HCT116 (cell line): ENCODE data around the gene SDK1. TPM values are rescaled to one million over a fixed set of nuclear protein-coding genes. Genes with fewer than 3 reads are reported as not detected.

Experiments
- ATAC-seq: fragments of 200-7000 bp; cut with Tn5 transposase; 2 replicates; pipeline ENCODE4 v1.9.1; 2020; ENCODE audit warnings: mild to moderate bottlenecking, moderate library complexity
- BruUV-seq: library from RNA; stranded (reverse); fragments of 400-500 nt; replicated peaks from 2 replicates; lab custom pipeline; 2021; lab: Mats Ljungman, UMichigan
- CTCF ChIA-PET: fragments of 300-600 bp; sonication (Branson Sonifier 250); formaldehyde crosslinking; loops from one replicate; lab custom pipeline; 2021; ENCODE audit warnings: antibody characterized with exemption; lab: Charles Lee
- POLR2A ChIA-PET: fragments of 300-600, 350-600 bp; sonication (Branson Sonifier 250); formaldehyde crosslinking; loops from one replicate; lab custom pipeline; 2021; ENCODE audit warnings: antibody characterized with exemption; lab: Charles Lee
- RAD21 ChIA-PET, 2 experiments: fragments of 300-600 bp; sonication (Branson Sonifier 250); formaldehyde crosslinking; loops; one replicate each; lab custom pipeline; 2023; ENCODE audit warnings: low total read pairs in 2 of 2; ENCODE audit not compliant: uncharacterized antibody in 2 of 2, unreplicated experiment in 2 of 2, low non-redundant PET in 1 of 2; lab: Charles Lee
- DNase-seq: peaks from one replicate; pipeline ENCODE4 v3.0.0-alpha.2; 2010; ENCODE audit warnings: low read depth, low spot score
- H2AFZ ChIP-seq: fragments of 200-600 bp; shearing (Covaris generic), sonication (generic); 2 replicates; pipeline ENCODE4 v1.6.1; 2017; ENCODE audit warnings: low read depth, mixed run types, mixed read lengths, antibody characterized with exemption, low read length; ENCODE audit not compliant: poor library complexity, severe bottlenecking
- H3K27ac ChIP-seq: 2 replicates; pipeline ENCODE4 v1.5.1; 2012; ENCODE audit warnings: low read depth, low read length
- H3K27me3 ChIP-seq: fragments of 200-600 bp; sonication (generic); 2 replicates; pipeline ENCODE4 v1.6.1; 2016; ENCODE audit warnings: mixed run types, low read length, mixed read lengths; ENCODE audit not compliant: insufficient read depth
- H3K36me3 ChIP-seq, 2 experiments: fragments of 200-500 bp in 1 of 2; fragments of 200-600 bp in 1 of 2; sonication (Bioruptor generic) in 1 of 2; sonication (generic) in 1 of 2; 2 replicates each; pipeline versions ENCODE4 v1.5.1 to v1.6.1; 2014 to 2016; ENCODE audit warnings: low read length in 2 of 2, inconsistent platforms in 1 of 2, mixed read lengths in 1 of 2, mixed run types in 1 of 2; ENCODE audit not compliant: insufficient read depth in 2 of 2, control insufficient read depth in 1 of 2
- H3K4me1 ChIP-seq, 2 experiments: fragments of 200-600 bp in 1 of 2; sonication (generic) in 1 of 2; 2 replicates each; pipeline versions ENCODE4 v1.5.1 to v1.6.1; 2012 to 2017; ENCODE audit warnings: low read length in 2 of 2, inconsistent platforms in 1 of 2, mild to moderate bottlenecking in 1 of 2, mixed read lengths in 1 of 2, mixed run types in 1 of 2, moderate library complexity in 1 of 2; ENCODE audit not compliant: insufficient read depth in 2 of 2, control insufficient read depth in 1 of 2
- H3K4me2 ChIP-seq: fragments of 200-600 bp; sonication (generic); 2 replicates; pipeline ENCODE4 v1.6.1; 2017; ENCODE audit warnings: mixed run types, low read length, mixed read lengths
- H3K4me3 ChIP-seq, 2 experiments: fragments of 200-600 bp in 1 of 2; sonication (generic) in 1 of 2; replicated peaks in 1 of 2; 2 replicates each; pipeline ENCODE4 v1.5.1; 2011 to 2016; ENCODE audit warnings: low read length in 2 of 2, control low read depth in 1 of 2, low read depth in 1 of 2, mild to moderate bottlenecking in 1 of 2, mixed read lengths in 1 of 2, mixed run types in 1 of 2
- H3K79me2 ChIP-seq: fragments of 200-600 bp; sonication (generic); 2 replicates; pipeline ENCODE4 v1.6.1; 2017; ENCODE audit warnings: mild to moderate bottlenecking, mixed run types, low read length, moderate library complexity, mixed read lengths; ENCODE audit not compliant: insufficient read depth
- H3K9ac ChIP-seq: fragments of 200-600 bp; sonication (generic); 2 replicates; pipeline ENCODE4 v1.6.1; 2016; ENCODE audit warnings: low read length, mixed read lengths
- H3K9me2 ChIP-seq: fragments of 200-600 bp; sonication (generic), shearing (Covaris generic); 2 replicates; pipeline ENCODE4 v1.6.1; 2017; ENCODE audit warnings: mixed run types, mild to moderate bottlenecking, moderate library complexity; ENCODE audit not compliant: insufficient read depth
- H3K9me3 ChIP-seq, 2 experiments: fragments of 200-500 bp in 1 of 2; fragments of 200-600 bp in 1 of 2; sonication (Bioruptor generic) in 1 of 2; sonication (generic) in 1 of 2; 2 replicates each; pipeline ENCODE4 v1.6.1; 2014 to 2017; ENCODE audit warnings: low read length in 2 of 2, mixed read lengths in 2 of 2, inconsistent platforms in 1 of 2, low read depth in 1 of 2, mild to moderate bottlenecking in 1 of 2, mixed run types in 1 of 2, moderate library complexity in 1 of 2; ENCODE audit not compliant: control insufficient read depth in 1 of 2, insufficient read depth in 1 of 2
- H4K20me1 ChIP-seq: fragments of 200-600 bp; sonication (generic), shearing (Covaris generic); 2 replicates; pipeline ENCODE4 v1.6.1; 2017; ENCODE audit warnings: mixed run types, mild to moderate bottlenecking, moderate library complexity; ENCODE audit not compliant: insufficient read depth
- CBX3 ChIP-seq: IDR thresholded peaks from 2 replicates; pipeline ENCODE4 v1.6.1; 2012; ENCODE audit warnings: low read depth
- CEBPB ChIP-seq: IDR thresholded peaks from 2 replicates; pipeline ENCODE4 v1.6.1; 2012; ENCODE audit warnings: low read depth
- CTCF ChIP-seq, 3 experiments: fragments of 200-600 bp in 1 of 3; sonication (generic) in 1 of 3; IDR thresholded peaks in 2 of 3; conservative IDR thresholded peaks in 1 of 3; 2 replicates each; pipeline ENCODE4 v1.5.1; 2012 to 2017; ENCODE audit warnings: low read depth in 2 of 3, low read length in 2 of 3, antibody characterized with exemption in 1 of 3, borderline replicate concordance in 1 of 3, control low read depth in 1 of 3, mild to moderate bottlenecking in 1 of 3, mixed read lengths in 1 of 3, mixed run types in 1 of 3, moderate library complexity in 1 of 3; ENCODE audit not compliant: insufficient read depth in 1 of 3
- EGR1 ChIP-seq: IDR thresholded peaks from 2 replicates; pipeline ENCODE4 v1.6.1; 2012; ENCODE audit warnings: low read depth
- ELF1 ChIP-seq: IDR thresholded peaks from 2 replicates; pipeline ENCODE4 v1.6.1; 2012; ENCODE audit warnings: low read depth, borderline replicate concordance
- EZH2 ChIP-seq: fragments of 200-600 bp; sonication (generic); IDR thresholded peaks from 2 replicates; pipeline ENCODE4 v1.6.1; 2017; ENCODE audit warnings: antibody characterized with exemption, mixed run types
- EZH2phosphoT487 ChIP-seq: fragments of 200-600 bp; IDR thresholded peaks from 2 replicates; pipeline ENCODE4 v1.6.1; 2018; ENCODE audit warnings: antibody characterized with exemption, borderline replicate concordance
- FOSL1 ChIP-seq: IDR thresholded peaks from 2 replicates; pipeline ENCODE4 v1.6.1; 2012; ENCODE audit warnings: low read depth
- MAX ChIP-seq: IDR thresholded peaks from 2 replicates; pipeline ENCODE4 v1.6.1; 2012
- RAD21 ChIP-seq: IDR thresholded peaks from 2 replicates; pipeline ENCODE4 v1.6.1; 2012; ENCODE audit warnings: low read depth, mild to moderate bottlenecking
- REST ChIP-seq: IDR thresholded peaks from 2 replicates; pipeline ENCODE4 v1.6.1; 2012; ENCODE audit warnings: low read depth
- SIN3A ChIP-seq: IDR thresholded peaks from 2 replicates; pipeline ENCODE4 v1.6.1; 2012; ENCODE audit warnings: low read depth
- SP1 ChIP-seq: IDR thresholded peaks from 2 replicates; pipeline ENCODE4 v1.6.1; 2012; ENCODE audit warnings: low read depth
- SRF ChIP-seq: IDR thresholded peaks from 2 replicates; pipeline ENCODE4 v1.6.1; 2012; ENCODE audit warnings: low read depth
- TCF7L2 ChIP-seq: IDR thresholded peaks from 2 replicates; pipeline ENCODE4 v1.7.0; 2011; ENCODE audit warnings: borderline replicate concordance, inconsistent platforms; ENCODE audit not compliant: insufficient read depth, insufficient read length; ENCODE audit errors: extremely low read depth
- YY1 ChIP-seq: IDR thresholded peaks from 2 replicates; pipeline ENCODE4 v1.6.1; 2011; ENCODE audit warnings: low read length, low read depth, moderate library complexity, mild to moderate bottlenecking; ENCODE audit not compliant: insufficient replicate concordance; ENCODE audit errors: extremely low read depth
- ZBTB33 ChIP-seq: IDR thresholded peaks from 2 replicates; pipeline ENCODE4 v1.6.1; 2011; ENCODE audit warnings: mild to moderate bottlenecking, low read length, moderate library complexity; ENCODE audit not compliant: insufficient replicate concordance; ENCODE audit errors: extremely low read depth
- ZFX ChIP-seq: fragments of 450-650 bp; IDR thresholded peaks from 2 replicates; pipeline ENCODE4 v1.6.1; 2017
- intact Hi-C: fragments of 100-400 bp; cut with micrococcal nuclease; formaldehyde crosslinking; loops from 2 replicates; pipeline ENCODE4 v1.10.0; 2022
- total RNA-seq: library from RNA; stranded (reverse); gene quantifications from one replicate; pipeline ENCODE4 v1.2.1, GENCODE V29; 2021; ENCODE audit not compliant: unreplicated experiment

SDK1 gene
- total RNA-seq, 1 experiment from 2014 or later: 0.05 TPM

GRCh38 chr7:3283130-3283704, 17.8 kb upstream of the SDK1 start:
- Histone ChIP-seq H3K36me3 (no peaks in the 10 kb centered on the region), H4K20me1 (no peaks in the 10 kb centered on the region), H2AFZ (no peak overlapping the region), H3K4me2 (no peak overlapping the region), H3K27me3 (no peaks in the 10 kb centered on the region), H3K9me3 (no peaks in the 10 kb centered on the region), H3K9ac (no peak overlapping the region), H3K27ac (no peak overlapping the region), H3K79me2 (no peaks in the 10 kb centered on the region), H3K9me2 (no peaks in the 10 kb centered on the region), H3K4me1 (no peaks in the 10 kb centered on the region), H3K4me3 (no peak overlapping the region)
- ChIA-PET POLR2A (no interaction called here), RAD21 (no interaction called here), CTCF (no interaction called here)
- no TSS peak for BruUV-seq
- no peak for DNase-seq
- intact Hi-C loops: no loop called here
- no peak for TF ChIP-seq CTCF (IDR thresholded peaks at IDR 0.05 in 2 of 3, conservative IDR thresholded peaks at IDR 0.05 in 1 of 3; ENCODE audit: borderline replicate concordance in 1 of 3, insufficient read depth in 1 of 3, low read depth in 2 of 3, low read length in 2 of 3)
- no peak for TF ChIP-seq FOSL1
- TF ChIP-seq SRF: no peak
- no peak for TF ChIP-seq YY1
- no peak for TF ChIP-seq SP1
- no peak for TF ChIP-seq EGR1
- TF ChIP-seq ZBTB33: no peak
- no peak for TF ChIP-seq CBX3
- TF ChIP-seq EZH2phosphoT487: no peak
- TF ChIP-seq TCF7L2: no peak
- TF ChIP-seq SIN3A: no peak
- no peak for TF ChIP-seq CEBPB
- no peak for TF ChIP-seq RAD21
- no peak for TF ChIP-seq MAX
- TF ChIP-seq ZFX: no peak
- no peak for TF ChIP-seq EZH2
- TF ChIP-seq ELF1: no peak
- TF ChIP-seq REST: no peak
- no peak for ATAC-seq
